PC-9 (cell line): Measurements from ENCODE around the gene WBP1.

ENCODE experiments used
- EZH2 ChIP-seq: fragments of 200-600 bp; sonication (generic); IDR thresholded peaks from 2 replicates; pipeline ENCODE4 v1.8.0; 2017; ENCODE audit warnings: antibody characterized with exemption, low read depth
- TF ChIP-seq, protein P1 (sequence below): fragments of 200-600 bp; sonication (generic); conservative IDR thresholded peaks from 2 replicates; pipeline ENCODE4 v1.6.1; 2017; ENCODE audit warnings: mixed run types, antibody characterized with exemption, mild to moderate bottlenecking, moderate library complexity

DNA sequence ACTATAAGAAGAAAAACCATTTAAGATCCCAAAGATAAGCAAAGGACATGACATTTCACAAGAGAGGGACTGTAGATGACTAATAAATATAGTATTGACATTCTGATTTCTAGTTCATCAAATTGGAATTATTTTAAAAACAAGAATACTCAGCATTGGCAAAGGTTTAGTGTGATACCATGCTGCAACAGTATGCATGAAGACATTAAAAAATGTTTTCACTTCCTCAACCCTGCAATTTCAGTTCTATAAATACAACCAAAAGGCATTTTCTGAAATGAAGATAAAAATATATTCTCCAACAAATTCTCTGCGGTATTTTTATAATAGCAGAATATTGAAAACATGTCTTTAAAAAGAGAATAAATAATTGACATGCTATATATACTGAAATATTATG lies 38.9 kb upstream of the WBP1 start:
- TF ChIP-seq, protein P1, sequence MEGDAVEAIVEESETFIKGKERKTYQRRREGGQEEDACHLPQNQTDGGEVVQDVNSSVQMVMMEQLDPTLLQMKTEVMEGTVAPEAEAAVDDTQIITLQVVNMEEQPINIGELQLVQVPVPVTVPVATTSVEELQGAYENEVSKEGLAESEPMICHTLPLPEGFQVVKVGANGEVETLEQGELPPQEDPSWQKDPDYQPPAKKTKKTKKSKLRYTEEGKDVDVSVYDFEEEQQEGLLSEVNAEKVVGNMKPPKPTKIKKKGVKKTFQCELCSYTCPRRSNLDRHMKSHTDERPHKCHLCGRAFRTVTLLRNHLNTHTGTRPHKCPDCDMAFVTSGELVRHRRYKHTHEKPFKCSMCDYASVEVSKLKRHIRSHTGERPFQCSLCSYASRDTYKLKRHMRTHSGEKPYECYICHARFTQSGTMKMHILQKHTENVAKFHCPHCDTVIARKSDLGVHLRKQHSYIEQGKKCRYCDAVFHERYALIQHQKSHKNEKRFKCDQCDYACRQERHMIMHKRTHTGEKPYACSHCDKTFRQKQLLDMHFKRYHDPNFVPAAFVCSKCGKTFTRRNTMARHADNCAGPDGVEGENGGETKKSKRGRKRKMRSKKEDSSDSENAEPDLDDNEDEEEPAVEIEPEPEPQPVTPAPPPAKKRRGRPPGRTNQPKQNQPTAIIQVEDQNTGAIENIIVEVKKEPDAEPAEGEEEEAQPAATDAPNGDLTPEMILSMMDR: no peak
- no peak for TF ChIP-seq EZH2
